HG03097 (cell line): ENCODE results near the gene NAV3.
A peak's percentile ranks its signal among the peaks of the same experiment; 100 is the strongest.

Experiments used
- ATAC-seq: cut with Tn5 transposase; IDR thresholded peaks from one replicate; pipeline ENCODE4 v1.9.1; 2021; ENCODE audit not compliant: unreplicated experiment, low FRiP score

Gene NAV3

DNA sequence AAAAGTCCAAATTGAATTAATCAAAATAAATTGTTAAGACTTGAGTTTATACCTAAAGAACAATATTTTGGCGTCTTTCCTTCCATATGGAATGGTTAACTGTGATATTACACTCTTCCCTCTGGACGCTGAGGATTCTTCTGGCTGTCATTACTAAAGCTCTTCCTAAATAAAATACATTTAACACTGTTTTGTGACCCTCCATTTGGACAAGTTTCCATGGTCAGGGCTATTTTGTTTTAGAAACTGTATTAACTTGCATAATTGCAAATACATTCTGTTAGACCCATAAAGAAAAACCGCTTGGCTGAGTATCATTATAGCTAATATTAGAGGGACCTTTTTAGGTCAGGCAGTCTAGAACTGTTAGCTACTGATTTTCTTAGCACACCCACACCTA is 87.4 kb downstream of the NAV3 start:
- no peak for ATAC-seq

GRCh38 chr12:77919450-77919849 is 88.8 kb downstream of the NAV3 start:
- ATAC-seq: no peak

- no peak for ATAC-seq
Measured at GRCh38 chr12:77923882-77924281, 93.2 kb downstream of the NAV3 start.

GRCh38 chr12:77924703-77925102 is 94.0 kb downstream of the NAV3 start:
- no peak for ATAC-seq

GRCh38 chr12:77925536-77926108 is 94.9 kb downstream of the NAV3 start:
- peak; percentile 99 for ATAC-seq

DNA sequence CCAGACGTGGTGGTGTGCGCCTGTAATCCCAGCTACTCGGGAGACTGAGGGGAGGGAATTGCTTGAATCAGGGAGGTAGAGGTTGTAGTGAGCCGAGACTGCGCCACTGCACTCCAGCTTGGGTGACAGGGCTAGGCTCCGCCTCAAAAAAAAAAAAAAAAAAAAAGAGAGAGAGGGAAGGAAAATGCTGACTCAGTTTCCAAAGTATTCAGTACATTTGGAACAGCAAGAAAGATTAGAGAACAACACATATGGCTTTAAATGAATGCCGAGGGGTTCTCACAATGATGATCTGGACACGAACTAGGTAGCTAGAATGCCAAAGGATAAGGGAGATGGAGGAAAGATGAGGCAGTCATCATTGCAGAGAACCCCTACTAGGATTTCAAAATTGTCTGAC is 97.4 kb downstream of the NAV3 start:
- no peak for ATAC-seq

- no peak for ATAC-seq
Measured at GRCh38 chr12:77932216-77932615, 101.5 kb downstream of the NAV3 start.

DNA sequence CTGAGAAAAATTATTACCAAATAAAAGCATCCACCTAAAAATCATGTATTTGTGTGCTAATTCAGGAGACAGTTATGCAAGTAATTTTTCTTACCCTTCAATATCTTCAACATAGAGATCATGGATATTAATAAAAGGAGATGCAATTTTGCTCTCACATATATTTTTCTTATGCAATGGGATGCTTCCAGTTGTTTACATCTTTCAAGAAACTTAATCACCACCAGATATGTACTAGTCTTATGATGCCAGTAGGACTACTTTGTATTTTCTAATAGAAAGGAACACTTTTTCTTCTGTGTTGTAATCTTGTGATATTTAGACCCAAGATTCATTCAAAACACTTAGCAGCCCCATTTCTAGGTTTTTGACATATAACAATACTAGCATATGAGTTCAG is 107.6 kb downstream of the NAV3 start:
- ATAC-seq: no peak

GRCh38 chr12:77940011-77940423 is 109.3 kb downstream of the NAV3 start:
- no peak for ATAC-seq

GRCh38 chr12:77940567-77940966 is 109.9 kb downstream of the NAV3 start:
- no peak for ATAC-seq

DNA sequence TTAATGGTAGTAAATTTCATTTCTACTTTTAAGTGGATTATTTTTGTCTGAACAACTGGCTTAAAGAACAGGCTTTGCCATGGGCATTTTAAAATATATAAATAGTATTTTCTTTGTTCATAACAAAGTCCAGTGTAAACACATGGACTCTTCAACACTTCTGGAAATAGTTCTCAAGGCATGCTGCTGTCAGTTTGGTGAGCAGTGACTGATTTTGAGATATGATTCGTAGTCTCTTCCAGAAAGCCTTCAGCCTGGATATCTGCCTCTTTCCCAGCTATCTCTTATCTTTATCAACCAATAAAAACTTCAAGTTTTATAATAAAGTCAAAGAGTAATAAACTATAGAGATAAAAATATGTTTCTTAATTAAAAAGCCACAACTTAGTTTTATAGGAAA is 110.7 kb downstream of the NAV3 start:
- ATAC-seq: no peak

DNA sequence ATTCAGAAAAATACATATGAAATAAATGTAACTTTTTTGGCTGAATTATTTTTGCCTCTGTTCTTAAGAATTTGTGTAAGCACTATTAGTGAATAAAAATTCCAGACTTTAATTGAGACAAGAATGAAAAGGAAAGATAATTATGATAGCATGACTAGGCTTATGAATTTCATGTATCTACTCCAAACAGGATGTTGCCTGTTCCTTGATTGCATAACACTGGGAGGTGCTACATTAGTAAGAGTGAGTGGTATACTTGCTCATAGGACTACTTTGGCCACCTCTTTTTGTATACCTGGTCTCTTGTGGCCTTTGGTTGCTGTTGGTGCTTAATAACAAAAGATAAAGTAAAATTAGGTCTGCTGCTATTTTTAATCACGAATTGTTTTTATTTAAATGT is 112.8 kb downstream of the NAV3 start:
- no peak for ATAC-seq

DNA sequence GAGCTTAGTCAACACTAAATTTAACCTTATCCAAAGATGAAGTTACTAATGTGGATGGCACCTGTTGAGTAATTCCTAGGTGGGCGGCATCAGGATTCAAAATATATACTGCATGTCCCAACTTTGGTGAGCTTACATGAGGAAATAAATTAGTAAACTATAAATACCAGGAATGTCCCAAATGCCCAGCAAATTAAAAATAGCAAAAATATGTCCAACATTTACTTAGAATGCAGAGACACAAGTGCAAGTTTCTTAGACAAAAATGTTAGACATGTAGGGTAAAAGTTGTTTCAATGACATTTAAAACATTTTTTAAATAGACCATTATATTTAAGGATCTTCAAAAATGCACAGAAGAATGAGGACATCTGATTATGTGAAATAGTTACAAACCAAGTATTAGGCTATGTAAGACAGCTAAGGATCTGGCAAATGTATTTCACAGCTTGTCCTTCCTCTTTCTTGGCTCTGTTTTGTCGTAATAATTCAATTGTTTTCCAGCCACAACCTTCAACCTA is 115.9 kb downstream of the NAV3 start:
- no peak for ATAC-seq

DNA sequence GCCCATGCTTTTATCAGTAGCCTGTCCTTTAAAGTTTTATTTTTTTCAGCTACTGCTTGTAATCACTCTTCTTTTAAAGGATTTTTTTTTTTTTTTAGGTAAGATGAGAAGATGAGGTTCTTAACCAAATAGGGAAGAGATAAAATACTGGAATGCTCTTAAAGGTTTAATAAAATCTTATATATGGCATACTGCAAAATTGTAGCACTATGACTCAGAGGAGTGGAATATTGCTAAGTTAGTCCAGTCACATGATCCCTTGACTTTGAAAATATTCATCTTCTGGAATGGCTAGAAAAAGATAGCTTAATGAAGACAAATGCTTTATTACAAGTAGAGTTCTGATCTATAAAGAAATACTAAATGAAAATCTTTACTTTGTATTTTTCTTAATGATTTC is 116.6 kb downstream of the NAV3 start:
- no peak for ATAC-seq

DNA sequence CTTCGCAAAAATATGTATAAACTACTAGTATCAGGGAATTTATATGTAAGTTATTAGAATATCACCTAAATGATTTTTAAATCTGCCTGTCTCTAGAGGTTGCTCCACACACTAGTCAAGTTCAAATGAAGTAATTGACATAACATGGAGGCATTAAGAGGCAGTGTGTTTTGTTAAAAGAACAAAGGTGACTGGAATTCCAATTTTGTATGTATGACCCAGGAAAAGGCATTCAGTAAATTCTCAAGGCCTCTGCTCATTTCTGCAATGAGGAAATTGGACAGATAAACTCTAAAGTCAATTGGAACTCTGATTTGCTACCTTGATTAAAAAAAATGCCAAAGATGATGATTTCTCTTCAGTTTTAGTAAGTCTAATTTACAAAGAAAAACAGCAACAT is 117.1 kb downstream of the NAV3 start:
- no peak for ATAC-seq

- no peak for ATAC-seq
Measured at GRCh38 chr12:77949943-77950342, 119.2 kb downstream of the NAV3 start.

GRCh38 chr12:77953528-77954205 is 123.0 kb downstream of the NAV3 start:
- no peak for ATAC-seq

- ATAC-seq: no peak
Measured at GRCh38 chr12:77954206-77954555, 123.5 kb downstream of the NAV3 start.

GRCh38 chr12:77957062-77957461 is 126.4 kb downstream of the NAV3 start:
- ATAC-seq: no peak

DNA sequence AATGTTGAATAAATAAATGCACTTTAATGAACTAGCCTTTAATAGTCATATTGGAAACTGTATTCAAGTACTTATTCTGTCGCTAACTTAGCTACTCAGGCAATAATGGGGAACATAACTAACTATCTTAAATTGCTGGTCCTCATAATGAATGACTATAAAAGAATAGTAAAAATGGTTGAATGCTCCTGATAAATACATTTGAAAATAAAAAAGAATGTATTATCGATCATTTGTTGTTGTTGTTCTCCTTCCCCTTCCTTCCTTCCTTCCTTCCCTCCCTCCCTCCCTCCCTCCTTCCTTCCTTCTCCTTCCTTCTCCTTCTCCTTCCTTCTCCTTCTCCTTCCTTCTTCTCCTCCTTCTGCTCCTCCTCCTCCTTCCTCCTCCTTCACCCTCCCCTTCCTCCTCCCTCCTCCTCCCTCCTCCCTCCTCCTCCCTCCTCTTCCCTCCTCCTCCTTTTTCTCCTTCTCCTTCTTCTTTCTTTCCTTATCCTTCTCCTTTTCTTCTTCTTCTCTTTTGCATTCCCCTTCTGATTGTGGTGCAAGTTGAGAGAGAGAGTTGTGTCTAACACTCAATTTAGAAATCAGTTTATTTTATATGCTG is 133.0 kb downstream of the NAV3 start:
- no peak for ATAC-seq

GRCh38 chr12:77965790-77966189 is 135.1 kb downstream of the NAV3 start:
- ATAC-seq: no peak

DNA sequence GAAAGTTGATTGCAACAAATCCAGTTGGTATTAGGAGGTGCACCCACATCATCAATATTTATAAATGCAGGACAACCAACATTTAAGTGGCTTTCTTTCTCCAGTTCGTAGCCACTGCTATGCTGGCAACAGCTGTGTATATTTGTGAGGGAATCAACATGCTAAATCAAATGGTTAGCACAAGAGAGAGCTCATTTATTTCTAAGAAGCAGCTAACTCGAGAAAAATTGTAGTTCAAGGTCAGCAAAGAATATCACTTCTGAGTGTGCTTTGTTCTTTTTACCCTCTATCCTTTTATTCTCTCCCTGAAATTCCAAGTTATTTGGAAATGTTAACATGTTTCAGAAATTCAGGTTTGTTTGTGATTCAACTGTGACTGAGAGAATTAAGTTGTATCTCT is 137.3 kb downstream of the NAV3 start:
- no peak for ATAC-seq
